Activated CD8-positive, alpha-beta memory T cell treated with anti-CD3 and anti-CD28 coated beads for 1 hour (primary cell): ENCODE data around the gene MAPK14.

ENCODE experiments used
- DNase-seq, 2 donors: peaks; one replicate each; pipeline ENCODE4 v3.0.0-alpha.2; 2020; ENCODE audit warnings: low read depth in 1 of 2; ENCODE audit errors: extremely low read depth in 1 of 2

MAPK14 gene

DNA sequence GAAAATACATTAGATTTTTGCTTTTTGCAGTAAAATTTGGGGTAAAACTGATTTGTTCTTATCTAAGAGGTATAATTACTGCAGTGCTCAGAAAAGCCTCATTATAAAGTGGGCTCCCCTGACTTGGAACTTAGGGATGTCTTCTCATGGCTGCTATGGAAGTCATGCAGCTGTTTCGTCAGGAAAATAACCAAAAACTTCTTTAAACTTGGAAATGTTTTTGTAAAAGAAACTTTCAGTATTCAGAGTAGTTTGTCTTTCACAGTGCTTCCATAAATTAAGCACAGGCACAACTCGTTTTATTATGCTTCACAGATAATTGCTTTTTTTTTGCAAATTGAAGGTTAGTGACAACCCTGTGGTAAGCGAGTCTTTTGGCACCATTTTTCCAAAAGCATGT lies 6.8 kb downstream of the MAPK14 start:
- DNase-seq: no peak

DNA sequence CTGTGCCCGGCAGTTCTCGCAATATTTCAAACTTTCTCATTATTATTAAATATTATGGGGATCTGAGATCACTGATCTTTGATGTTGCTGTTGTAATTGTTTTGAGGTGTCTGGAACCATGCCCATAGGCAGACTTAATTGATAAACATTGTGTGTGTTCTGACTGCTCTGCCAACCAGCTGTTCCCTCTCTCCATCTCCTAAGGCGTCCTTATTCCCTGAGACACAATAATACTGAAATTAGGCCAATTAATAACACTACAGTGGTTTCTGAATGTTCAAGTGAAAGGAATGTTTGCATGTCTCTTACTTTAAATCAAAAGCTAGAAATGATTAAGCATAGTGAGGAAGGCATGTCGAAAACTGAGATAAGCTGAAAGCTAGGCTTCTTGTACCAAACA lies 7.6 kb downstream of the MAPK14 start:
- DNase-seq: no peak

DNA sequence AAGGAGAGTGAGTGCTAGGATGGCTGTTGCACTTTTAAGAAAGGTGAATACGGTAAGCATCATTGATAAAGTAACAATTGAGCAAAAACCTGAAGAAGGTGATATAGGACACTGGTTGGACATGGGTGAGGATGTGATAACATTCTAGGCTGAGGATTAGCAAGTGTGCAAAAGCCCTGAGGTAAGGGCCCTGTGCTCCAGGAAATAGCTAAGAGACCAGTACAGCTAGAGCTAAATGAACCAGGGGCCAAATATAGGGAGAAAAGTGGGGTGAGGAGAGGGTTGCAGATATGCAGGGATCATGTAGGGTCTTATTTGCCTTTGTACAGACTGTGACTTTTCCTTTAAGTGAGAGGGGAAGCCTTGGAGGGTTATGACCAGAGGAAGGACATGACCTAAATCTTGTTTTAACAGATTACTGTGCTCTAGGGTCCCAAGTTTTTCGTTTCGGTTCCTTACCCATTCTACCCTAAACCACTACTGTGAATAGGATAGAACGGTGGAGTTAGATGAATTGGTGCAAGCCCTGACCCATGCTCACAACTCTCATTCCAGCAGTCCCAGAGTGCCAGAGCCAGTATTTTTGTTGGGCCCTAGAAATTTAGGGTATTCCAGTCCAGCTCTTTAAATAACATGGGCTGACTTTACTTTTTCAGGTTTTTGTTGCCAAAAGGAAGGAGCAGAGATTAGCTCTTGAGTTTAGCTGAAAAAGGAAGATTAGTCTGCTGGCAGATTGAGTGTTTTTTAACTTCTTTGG lies 10.7 kb downstream of the MAPK14 start:
- no peak for DNase-seq

DNA sequence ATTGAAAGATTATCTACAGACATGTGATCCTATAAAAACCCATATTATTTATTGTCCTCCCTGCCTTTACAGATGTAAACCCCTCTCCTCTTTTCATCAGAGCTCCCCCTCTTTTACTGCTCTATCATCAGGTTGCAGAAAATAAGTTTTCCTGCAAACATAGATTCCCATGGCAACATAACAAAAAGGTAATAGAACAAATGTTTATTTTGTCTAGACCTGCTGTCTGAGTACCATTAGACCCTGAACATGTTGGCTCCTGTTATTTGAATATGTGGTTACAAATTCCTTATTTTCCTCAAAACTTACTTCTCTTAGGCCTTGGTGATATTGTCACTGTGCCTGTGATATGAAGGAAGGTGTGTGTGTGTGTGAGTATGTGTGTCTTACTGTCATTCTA lies 11.5 kb downstream of the MAPK14 start:
- no peak for DNase-seq

DNA sequence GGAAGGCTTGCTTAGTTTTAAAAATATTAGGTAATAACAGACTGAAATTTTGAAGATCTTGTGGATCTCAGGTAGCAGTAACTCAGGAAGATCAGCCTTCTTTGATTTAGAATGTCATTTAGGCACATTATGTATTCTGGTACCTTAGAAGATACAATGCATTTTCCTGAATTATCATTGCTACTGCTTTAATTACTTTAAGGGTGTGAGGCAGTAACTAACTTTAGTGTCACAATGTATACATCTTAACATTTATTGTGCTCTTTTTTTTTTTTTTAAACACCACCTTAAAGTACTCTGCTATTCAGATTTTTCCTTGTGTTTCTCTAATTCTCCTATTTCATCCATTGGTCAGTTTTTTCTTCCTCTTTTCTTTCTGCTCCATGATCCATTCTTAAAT lies 13.3 kb downstream of the MAPK14 start:
- no peak for DNase-seq

DNA sequence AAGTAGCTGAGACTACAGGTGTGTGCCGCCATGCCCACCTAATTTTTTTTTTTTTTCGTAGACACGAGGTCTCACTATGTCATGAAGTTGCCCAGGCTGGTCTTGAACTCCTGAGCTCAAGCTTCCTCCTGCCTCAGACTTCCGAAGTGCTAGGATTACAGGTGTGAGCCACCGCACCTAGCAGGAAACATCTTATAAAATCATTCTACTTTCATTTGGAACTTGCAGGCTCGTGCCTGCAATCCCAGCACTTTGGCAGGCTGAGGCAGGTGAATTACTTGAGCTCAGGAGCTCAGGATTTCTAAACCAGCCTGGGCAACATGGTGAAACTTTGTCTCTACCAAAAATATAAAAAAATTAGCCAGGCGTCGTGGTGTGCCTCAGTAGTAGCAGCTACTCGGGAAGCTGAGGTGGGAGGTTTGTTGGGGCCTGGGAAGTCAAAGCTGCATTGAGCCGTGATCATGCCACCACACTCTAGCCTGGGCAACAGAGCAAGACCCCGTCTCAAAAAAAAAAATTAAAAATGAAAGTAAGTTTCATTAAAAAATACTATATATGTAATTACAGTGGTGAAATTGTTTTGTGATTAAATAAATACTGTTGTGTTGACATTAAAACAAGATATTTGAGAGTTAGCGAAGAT lies 15.1 kb downstream of the MAPK14 start:
- no peak for DNase-seq

DNA sequence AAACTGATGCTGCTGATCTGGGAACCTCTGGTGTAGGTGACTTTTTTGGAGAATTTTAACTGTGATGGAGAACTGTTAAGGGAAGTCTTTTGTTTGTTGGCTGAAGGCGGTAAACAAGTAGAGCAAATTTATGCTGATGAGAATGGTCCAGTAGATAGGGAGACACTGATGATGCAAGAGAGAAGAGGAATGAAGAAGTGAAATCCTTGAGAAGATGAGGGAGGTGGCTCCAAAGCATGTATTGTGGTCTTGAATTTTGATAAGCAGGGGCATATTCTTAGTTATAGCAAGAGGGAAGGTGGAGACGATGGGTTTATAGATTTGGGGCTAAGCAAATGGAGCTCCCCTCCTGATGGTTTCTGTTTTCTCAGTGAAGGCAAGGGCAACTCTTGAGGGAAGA lies 22.0 kb downstream of the MAPK14 start:
- no peak for DNase-seq

DNA sequence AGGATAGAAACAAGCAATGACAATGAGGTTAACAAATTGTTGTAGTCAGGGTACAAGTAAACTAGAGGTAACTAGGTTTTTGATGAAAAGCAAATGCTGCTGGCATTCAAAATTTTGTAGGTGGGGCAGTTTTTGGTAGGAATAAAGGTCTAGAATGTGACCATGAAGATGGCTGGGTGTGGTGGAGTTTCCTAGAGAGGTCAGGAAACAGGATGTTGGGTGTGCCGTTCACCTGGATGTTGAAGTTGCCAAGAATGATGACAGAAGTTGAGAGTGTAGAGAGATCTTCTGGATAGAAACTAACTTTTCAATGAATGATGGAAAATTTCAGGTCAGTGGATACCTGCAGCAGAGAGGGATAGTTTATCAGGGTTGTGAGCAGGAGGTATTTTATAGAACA lies 22.7 kb downstream of the MAPK14 start:
- DNase-seq: no peak

DNA sequence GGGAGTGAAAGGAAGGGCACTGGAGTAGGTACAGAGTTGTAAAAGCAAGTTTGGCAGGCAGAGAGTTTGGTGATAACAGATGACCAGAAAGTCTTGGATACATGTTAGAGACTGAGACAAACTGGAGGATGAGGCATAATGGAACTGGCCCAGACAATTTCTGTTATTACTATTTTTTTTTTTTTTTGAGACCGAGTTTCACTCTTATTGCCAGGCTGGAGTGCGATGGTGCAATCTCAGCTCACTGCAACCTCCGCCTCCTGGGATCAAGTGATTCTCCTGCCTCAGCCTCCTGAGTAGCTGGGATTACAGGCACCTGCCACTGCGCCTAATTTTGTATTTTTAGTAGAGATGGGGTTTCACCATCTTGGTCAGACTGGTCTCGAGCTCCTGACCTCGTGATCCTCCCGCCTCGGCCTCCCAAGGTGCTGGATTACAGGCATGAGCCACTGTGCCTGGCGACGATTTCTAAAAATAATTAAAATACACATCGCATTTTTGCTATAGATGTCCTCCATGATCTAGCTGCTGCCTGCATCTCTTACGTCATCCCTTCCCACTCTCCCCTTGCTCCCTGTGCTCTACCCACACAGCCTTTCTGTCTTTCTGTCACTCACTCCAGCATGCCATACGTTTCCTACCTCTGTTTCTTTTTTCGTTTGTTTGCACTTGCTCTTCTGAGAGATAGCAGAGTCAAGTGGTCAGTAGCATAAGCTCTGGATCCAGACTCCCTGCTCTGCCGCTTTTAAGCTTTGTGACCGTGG lies 23.5 kb downstream of the MAPK14 start:
- no peak for DNase-seq

DNA sequence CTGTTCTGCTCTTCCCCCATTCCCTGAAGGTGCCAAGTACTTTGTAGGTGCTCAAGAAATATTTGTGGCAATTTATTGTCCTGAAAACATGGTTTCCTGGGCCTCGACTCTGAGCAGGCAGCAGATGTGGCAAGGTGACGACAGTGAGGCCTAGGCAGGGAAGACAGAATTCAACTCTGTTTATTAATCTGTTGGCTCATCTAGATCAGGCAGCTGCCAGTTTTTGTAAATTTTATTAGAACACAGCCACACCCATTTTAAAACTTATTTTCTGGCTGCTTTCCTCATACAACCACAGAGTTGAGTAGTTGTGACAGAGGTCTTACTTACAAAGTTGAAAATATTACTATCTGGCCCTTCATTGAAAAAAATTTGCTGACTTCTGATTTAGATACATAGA lies 24.5 kb downstream of the MAPK14 start:
- DNase-seq: no peak

DNA sequence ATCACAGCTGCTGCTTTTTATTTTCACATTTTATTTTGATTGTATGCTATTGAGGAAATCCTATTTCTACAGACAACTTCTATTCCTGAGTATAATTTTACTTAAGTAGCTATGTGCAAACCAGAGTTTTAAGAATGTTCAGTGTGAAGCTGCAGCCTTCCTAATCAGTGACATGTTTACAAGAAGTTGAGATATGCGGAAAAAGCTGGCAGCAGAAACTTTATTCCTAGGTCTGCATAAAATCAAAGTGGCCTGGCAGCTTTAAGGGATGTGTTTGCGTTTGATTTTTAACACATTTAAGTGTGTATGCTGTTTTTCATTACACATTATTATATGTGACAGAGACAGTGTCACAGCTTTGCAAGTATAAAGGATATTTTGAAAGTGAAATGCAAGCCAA lies 26.3 kb downstream of the MAPK14 start:
- no peak for DNase-seq

DNA sequence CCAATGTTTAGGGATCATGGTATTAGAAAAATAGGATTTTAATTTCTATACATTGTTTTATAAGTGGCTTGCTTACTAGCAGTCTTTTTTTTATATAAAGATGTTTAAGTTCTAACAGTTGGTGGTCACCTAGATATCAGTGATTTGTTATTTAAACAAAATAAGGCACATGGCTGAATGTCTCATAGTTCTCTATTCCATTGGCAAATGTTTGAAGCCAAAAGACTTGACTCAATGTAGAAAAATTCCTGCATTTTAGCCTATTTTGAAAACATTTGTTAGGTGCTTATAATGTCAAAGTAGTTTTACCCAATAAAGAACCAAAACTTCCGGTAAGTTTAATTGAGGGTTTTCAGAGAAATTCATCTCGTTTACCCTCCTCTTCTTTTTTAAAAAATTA lies 26.8 kb downstream of the MAPK14 start:
- no peak for DNase-seq

DNA sequence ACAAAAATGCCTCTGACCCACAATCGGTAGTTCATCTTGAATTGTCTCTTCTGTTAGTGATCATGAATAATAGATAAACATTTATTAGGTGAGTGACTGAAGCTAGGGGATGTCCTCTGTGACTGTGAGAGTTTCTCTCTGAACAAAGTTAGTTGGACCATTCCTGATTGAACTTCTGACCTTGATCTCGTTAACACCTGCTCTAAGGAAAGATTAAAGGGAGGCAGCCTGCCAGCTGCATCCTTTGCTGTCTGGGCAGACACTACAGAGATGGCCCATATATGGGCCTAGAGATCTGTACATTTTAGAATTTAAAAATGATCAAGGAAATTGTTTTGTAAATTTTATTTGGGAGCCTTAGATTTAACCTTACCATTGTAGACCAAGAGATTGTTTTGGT lies 27.3 kb downstream of the MAPK14 start:
- no peak for DNase-seq

DNA sequence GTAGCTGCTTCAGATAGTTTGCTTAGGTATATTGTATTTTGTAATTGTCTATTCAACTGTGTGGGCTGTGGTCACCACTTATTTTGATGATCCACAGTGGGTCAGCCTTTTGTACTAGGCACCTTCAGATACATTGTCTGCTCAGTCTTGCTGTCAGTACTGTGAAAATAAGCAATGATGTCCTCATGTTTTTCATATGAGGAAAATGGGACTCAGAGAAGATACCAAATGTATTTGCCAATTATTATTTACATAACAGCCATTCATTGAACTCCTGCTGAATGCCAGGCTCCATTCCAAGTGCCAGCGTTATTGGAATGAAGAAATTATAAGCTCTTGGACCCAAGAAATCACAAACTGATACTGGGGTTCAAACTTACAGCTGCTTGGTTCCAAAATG lies 28.6 kb downstream of the MAPK14 start:
- no peak for DNase-seq

DNA sequence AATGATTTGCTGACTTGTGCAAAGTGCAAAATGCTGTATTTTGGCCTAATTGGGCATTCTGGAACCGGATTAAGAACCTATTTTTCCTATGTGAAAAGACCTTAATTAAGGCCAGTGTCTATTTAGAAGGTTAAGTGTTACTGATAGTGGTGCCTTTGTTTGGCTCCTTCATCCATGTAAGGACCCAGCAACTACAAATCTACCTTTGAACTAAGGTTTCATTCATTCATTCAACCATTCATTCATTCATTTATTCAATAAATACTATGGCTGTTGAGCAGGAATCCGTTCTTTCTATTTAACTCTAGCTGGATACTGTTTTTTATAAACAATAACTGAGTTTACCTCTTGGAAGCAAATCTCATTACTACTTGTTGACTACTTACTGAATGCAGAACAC lies 33.6 kb downstream of the MAPK14 start:
- DNase-seq: no peak

DNA sequence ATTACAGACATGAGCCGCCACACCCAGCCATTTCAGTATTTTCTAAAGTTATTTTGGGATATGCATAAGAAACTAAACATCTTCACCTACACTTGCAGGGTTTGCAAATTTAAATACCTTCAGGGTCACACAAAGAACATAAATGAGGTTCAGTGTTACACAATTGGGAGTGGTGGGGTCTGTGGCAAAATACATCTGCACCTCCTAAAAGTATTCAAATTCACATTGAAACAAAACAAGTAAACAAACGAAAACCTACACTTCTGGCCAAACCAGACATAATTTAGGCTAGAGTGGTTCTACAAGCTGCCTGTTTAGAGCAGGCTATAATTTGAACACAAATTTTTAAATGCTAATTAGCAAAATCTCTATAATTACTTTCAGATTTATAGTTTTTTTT lies 34.6 kb downstream of the MAPK14 start:
- no peak for DNase-seq

DNA sequence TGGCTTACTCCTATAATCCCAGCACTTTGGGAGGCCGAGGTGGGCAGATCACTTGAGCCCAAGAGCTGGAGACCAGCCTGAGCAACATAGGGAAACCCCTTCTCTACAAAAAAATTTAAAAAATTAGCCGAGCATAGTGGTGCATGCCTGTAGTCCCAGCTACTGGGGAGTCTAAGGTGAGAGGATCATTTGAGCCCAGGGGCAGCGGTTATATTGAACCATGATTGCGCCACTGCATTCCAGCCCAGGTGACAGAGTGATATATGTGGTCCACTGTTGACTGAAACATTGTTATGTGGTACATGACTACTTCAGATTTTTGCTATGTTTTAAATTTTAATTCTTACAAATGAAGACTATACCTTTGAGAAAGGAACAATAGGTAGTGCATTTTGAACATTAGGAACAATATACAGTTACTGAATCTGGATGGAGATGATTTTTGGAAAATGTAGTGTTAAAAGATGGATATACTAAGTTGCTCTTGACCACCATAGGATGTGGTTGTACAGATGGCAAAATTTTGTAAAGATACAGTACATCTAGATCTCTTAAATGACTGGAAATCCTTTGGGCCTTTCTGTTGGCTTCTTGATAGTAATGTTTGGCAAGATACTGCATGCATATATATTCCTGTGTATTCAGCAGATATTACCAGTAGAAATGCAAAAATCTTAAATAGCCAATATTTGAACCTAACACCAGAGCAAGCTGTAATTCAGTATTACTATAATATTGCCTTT lies 35.9 kb downstream of the MAPK14 start:
- DNase-seq: no peak

DNA sequence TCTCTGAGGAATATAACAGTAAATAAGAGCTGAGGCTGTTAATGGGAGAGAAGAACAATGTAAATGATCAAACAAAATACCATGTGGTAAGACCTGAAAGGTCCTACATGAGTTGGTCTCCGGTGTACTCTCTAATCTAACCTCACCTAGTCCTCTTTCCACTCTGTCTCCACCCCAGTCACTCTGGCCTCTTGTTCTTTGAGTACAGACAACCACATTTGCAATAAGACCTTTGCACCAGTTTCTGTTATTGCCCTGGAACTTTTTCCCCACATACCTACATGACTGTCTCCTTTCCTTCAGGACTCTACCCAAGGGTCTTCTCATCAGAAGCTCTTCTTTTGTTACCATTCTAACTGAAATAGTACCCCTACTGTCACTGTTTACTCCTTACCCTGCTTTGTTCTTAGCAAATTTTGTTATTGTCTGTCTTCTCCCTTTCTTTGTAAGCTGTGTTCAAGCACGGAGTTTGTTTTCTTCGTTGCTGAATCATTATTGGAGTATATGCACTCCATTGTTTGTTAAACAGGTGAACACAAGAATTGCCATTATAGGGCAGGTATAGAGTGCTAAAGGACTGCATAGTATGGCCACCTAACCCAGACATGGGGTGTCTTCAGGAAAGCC lies 37.3 kb downstream of the MAPK14 start:
- DNase-seq: no peak

DNA sequence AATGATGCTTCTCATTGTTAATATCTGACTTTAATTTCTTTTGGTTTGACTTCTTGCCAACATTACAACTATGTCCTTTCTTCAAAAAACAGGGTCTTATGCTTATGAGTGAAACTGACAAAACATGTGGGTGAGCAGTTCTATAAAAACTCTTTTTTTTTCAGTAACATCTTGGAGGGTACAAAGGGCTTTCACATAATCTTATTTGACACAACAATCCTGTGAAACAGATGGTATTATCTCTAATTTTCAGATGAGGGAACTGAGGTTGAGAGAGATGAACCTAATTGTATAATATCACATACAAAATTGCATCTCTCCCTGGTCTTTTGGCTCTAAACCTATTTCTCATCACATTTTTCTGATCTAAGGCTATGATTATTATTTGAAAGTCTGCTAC lies 38.3 kb downstream of the MAPK14 start:
- DNase-seq: no peak

DNA sequence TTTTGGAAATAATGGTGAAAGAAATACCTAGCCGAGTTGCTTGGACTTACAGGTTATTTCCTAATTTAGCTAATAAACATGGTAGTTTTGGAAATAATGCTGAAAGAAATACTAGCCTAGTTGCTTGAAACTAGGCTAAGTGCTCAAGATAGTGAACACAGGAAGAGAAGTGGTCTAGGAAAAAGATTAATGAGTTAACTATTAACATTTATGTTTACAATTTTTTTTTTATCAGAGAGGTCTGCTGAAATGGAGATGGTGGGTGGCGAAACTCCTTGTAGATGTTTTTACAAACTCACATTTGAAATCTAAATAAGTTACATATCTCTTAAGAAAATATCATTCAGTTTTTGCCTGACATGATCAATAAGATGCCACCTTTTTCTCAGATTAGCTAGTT lies 39.2 kb downstream of the MAPK14 start:
- no peak for DNase-seq
